HepG2 (cell line): ENCODE data around the gene GRHL3. TPM values are rescaled to one million over a fixed set of nuclear protein-coding genes. Genes with fewer than 3 reads are reported as not detected.
A peak's percentile ranks its signal among the peaks of the same experiment; 100 is the strongest.

ENCODE experiments used
- ATAC-seq: fragments of 200-7000 bp; cut with Tn5 transposase; 3 replicates; pipeline ENCODE4 v1.9.1; 2020; ENCODE audit warnings: mild to moderate bottlenecking, moderate library complexity
- BruUV-seq: library from RNA; stranded (reverse); fragments of 400-500 nt; replicated peaks from 2 replicates; lab custom pipeline; 2021; lab: Mats Ljungman, UMichigan
- CTCF ChIA-PET: fragments of 300-600 bp; formaldehyde crosslinking; extraction: SDS; loops from one replicate; lab custom pipeline; 2021; ENCODE audit warnings: low total read pairs, inconsistent platforms, low intra/inter-chr PET ratio; lab: Yijun Ruan, JAX
- POLR2A ChIA-PET: fragments of 350-600 bp; sonication (Branson Sonifier 250); formaldehyde crosslinking; loops from one replicate; lab custom pipeline; 2020; ENCODE audit warnings: antibody characterized with exemption, inconsistent platforms; lab: Yijun Ruan, JAX
- DNase-seq: peaks from one replicate; pipeline ENCODE4 v3.0.0-alpha.2; 2015; ENCODE audit warnings: low spot score
- FAIRE-seq: peaks from 3 replicates; lab custom pipeline; 2011; peaks lifted over from hg19 to GRCh38; lab: Jason Lieb, UNC
- H2AFZ ChIP-seq: one replicate; pipeline ENCODE4 v1.6.1; 2011; ENCODE audit warnings: low read length, inconsistent platforms
- H3K27ac ChIP-seq: fragments of 300-600 bp; 3 replicates; pipeline ENCODE4 v1.8.0; 2011; ENCODE audit warnings: mixed run types, mild to moderate bottlenecking, mixed read lengths, low read length, inconsistent platforms; ENCODE audit not compliant: insufficient read depth; ENCODE audit errors: extremely low read length
- H3K27me3 ChIP-seq, 2 experiments: fragments of 200-600 bp in 1 of 2; 2 replicates in 1 of 2; 3 replicates in 1 of 2; pipeline versions ENCODE4 v1.6.0 to v1.8.0; 2011; ENCODE audit warnings: low read length in 2 of 2, mild to moderate bottlenecking in 2 of 2, moderate library complexity in 2 of 2, inconsistent platforms in 1 of 2; ENCODE audit not compliant: insufficient read depth in 2 of 2, control insufficient read depth in 1 of 2
- H3K36me3 ChIP-seq, 2 experiments: fragments of 200-600 bp in 1 of 2; replicated peaks in 1 of 2; 2 replicates in 1 of 2; 3 replicates in 1 of 2; pipeline versions ENCODE4 v1.5.1 to v1.8.0; 2011; ENCODE audit warnings: low read length in 2 of 2, inconsistent platforms in 1 of 2; ENCODE audit not compliant: insufficient read depth in 2 of 2, control insufficient read depth in 1 of 2
- H3K4me1 ChIP-seq: 2 replicates; pipeline ENCODE4 v1.5.1; 2012; ENCODE audit warnings: low read length, inconsistent platforms; ENCODE audit not compliant: insufficient read depth
- H3K4me2 ChIP-seq: 2 replicates; pipeline ENCODE4 v1.6.0; 2011; ENCODE audit warnings: low read depth, low read length, inconsistent platforms
- H3K4me3 ChIP-seq, 3 experiments: fragments of 200-600 bp in 1 of 3; sonication (generic), shearing (Covaris generic) in 1 of 3; replicated peaks in 1 of 3; 2 replicates each; pipeline ENCODE4 v1.5.1; 2011 to 2016; ENCODE audit warnings: low read length in 3 of 3, inconsistent platforms in 2 of 3, low read depth in 2 of 3, mild to moderate bottlenecking in 2 of 3, control low read depth in 1 of 3, mixed read lengths in 1 of 3; ENCODE audit not compliant: insufficient read depth in 1 of 3
- H3K79me2 ChIP-seq: one replicate; pipeline ENCODE4 v1.6.1; 2011; ENCODE audit warnings: low read length, inconsistent platforms; ENCODE audit not compliant: insufficient read depth
- H3K9ac ChIP-seq: 2 replicates; pipeline ENCODE4 v1.6.0; 2011; ENCODE audit warnings: mild to moderate bottlenecking, low read depth, low read length, inconsistent platforms; ENCODE audit not compliant: insufficient read depth
- H3K9me3 ChIP-seq: 2 replicates; pipeline ENCODE4 v1.5.1; 2012; ENCODE audit warnings: mild to moderate bottlenecking, low read length
- H4K20me1 ChIP-seq: 2 replicates; pipeline ENCODE4 v1.6.0; 2011; ENCODE audit warnings: inconsistent platforms, mild to moderate bottlenecking, low read length, moderate library complexity; ENCODE audit not compliant: insufficient read depth
- CEBPG ChIP-seq: IDR thresholded peaks from 2 replicates; pipeline ENCODE4 v1.6.1; 2016
- CTCF ChIP-seq: sonication (generic); formaldehyde crosslinking; IDR thresholded peaks from 2 replicates; pipeline ENCODE4 v1.5.0; 2020; ENCODE audit warnings: mild to moderate bottlenecking, missing genetic modification reagents, moderate library complexity
- ELF3 ChIP-seq: IDR thresholded peaks from 2 replicates; pipeline ENCODE4 v1.6.1; 2016; ENCODE audit warnings: missing genetic modification reagents, missing compliant biosample characterization
- HHEX ChIP-seq: IDR thresholded peaks from 2 replicates; pipeline ENCODE4 v1.6.1; 2016; ENCODE audit warnings: control low read depth
- IRF2 ChIP-seq: IDR thresholded peaks from 2 replicates; pipeline ENCODE4 v1.6.1; 2018; ENCODE audit warnings: missing genetic modification reagents, missing compliant biosample characterization
- NAIF1 ChIP-seq: sonication (generic); formaldehyde crosslinking; IDR thresholded peaks from 2 replicates; pipeline ENCODE4 v1.5.0; 2020; ENCODE audit warnings: mild to moderate bottlenecking, missing genetic modification reagents, borderline replicate concordance
- NR0B2 ChIP-seq: sonication (generic); formaldehyde crosslinking; IDR thresholded peaks from 2 replicates; pipeline ENCODE4 v1.4.0; 2020; ENCODE audit warnings: mild to moderate bottlenecking, missing genetic modification reagents
- RAD21 ChIP-seq: fragments of 450-650 bp; formaldehyde crosslinking; IDR thresholded peaks from 2 replicates; pipeline ENCODE4 v1.5.0; 2020; ENCODE audit warnings: mild to moderate bottlenecking
- SMC3 ChIP-seq: IDR thresholded peaks from 2 replicates; pipeline ENCODE4 v1.6.1; 2011; ENCODE audit warnings: low read length, improper control_type of control experiment
- STAG1 ChIP-seq: sonication (generic); formaldehyde crosslinking; IDR thresholded peaks from 2 replicates; pipeline ENCODE4 v1.4.0; 2020; ENCODE audit warnings: missing genetic modification reagents
- XRCC5 ChIP-seq: fragments of 200-400 bp; formaldehyde crosslinking; optimal IDR thresholded peaks from 2 replicates; pipeline ENCODE3; 2017; ENCODE audit warnings: mild to moderate bottlenecking, low read length
- ZBTB33 ChIP-seq: sonication (generic); formaldehyde crosslinking; IDR thresholded peaks from 2 replicates; pipeline ENCODE4 v1.4.0; 2020; ENCODE audit warnings: missing genetic modification reagents
- ZNF747 ChIP-seq: sonication (generic); formaldehyde crosslinking; IDR thresholded peaks from 2 replicates; pipeline ENCODE4 v1.8.1; 2023; ENCODE audit warnings: missing genetic modification reagents, mild to moderate bottlenecking, borderline replicate concordance
- WGBS: methylation state at CpG from one replicate; pipeline ENCODE4 v1.1.6; 2017; ENCODE audit warnings: low lambda C conversion rate; 5-methylcytosine and 5-hydroxymethylcytosine counted together
- in situ Hi-C: cut with HindIII; loops from 2 replicates; pipeline ENCODE4 v1.10.0; 2017; ENCODE audit warnings: low pct_unique_long_range_greater_than_20kb; ENCODE audit not compliant: extremely low pct_ligation_motif_present
- intact Hi-C: fragments of 100-400 bp; cut with micrococcal nuclease; formaldehyde crosslinking; loops from one replicate; pipeline ENCODE4 v1.10.0; 2022; ENCODE audit not compliant: unreplicated experiment
- polyA plus RNA-seq, 8 experiments: library from polyadenylated mRNA; depleted of rRNA in 3 of 8; stranded (reverse) in 7 of 8; unstranded in 1 of 8; fragments of >200 nt; fragmentation: Illumina TruSeq in 4 of 8; extraction: Trizol in 4 of 8; gene quantifications; 2 replicates each; pipeline versions ENCODE4 v1.2.1 to v1.2.3, GENCODE V29; 2011 to 2016; ENCODE audit warnings: low read depth in 4 of 8, missing spikeins in 1 of 8, mixed read lengths in 1 of 8; ENCODE audit not compliant: insufficient read depth in 1 of 8
- total RNA-seq, 5 experiments: library from RNA; depleted of rRNA; stranded (reverse); fragments of >200 nt; fragmentation: Illumina TruSeq; extraction: Trizol; gene quantifications; 2 replicates each; pipeline ENCODE4 v1.2.3, GENCODE V29; 2016; ENCODE audit warnings: low read depth in 1 of 5
- TF ChIP-seq, protein P1 (sequence below): sonication (generic); formaldehyde crosslinking; IDR thresholded peaks from 2 replicates; pipeline ENCODE4 v1.8.1; 2022; ENCODE audit warnings: mild to moderate bottlenecking, missing genetic modification reagents
- TF ChIP-seq, protein P2 (sequence below): IDR thresholded peaks from 2 replicates; pipeline ENCODE4 v1.6.1; 2012; ENCODE audit warnings: low read length, improper control_type of control experiment

GRHL3 gene
- total and polyA plus RNA-seq, 2 of the 13 experiments (the other 11 are each of a cell fraction or from before 2014, with no cell fraction given): not detected

- H2AFZ ChIP-seq: no peak overlapping the region
- ChIA-PET POLR2A (no interaction called here), CTCF (interaction anchor here (1.5 to 5.2 kb wide), 4 partner anchors 192 to 321 kb away, joined by 5 to 151 read pairs (median 20); no protein-coding TSS in a partner anchor)
- H3K4me2 ChIP-seq: no peak overlapping the region
- H4K20me1 ChIP-seq: no peaks in the 10 kb centered on the region
- TF ChIP-seq ZBTB33 (0 out of 2 replicates have a peak, but pooled peaks have one; percentile 21), IRF2 (CRISPR knock-in tag) (peak; percentile 45; the same call in 1 of the 2 replicates), ZNF747 (CRISPR knock-in tag) (0 out of 2 replicates have a peak, but pooled peaks have one; percentile 21), XRCC5 (peak; percentile 38), ELF3 (CRISPR knock-in tag) (0 out of 2 replicates have a peak, but pooled peaks have one; percentile 23), NR0B2 (CRISPR knock-in tag) (no peak), CEBPG (no peak), HHEX (CRISPR knock-in tag) (no peak), SMC3 (peak; percentile 76), CTCF (CRISPR knock-in tag) (peak; percentile 90), NAIF1 (CRISPR knock-in tag) (no peak), STAG1 (CRISPR knock-in tag) (peak; percentile 94), RAD21 (CRISPR knock-in tag) (peak; percentile 65)
- TF ChIP-seq, protein P1, sequence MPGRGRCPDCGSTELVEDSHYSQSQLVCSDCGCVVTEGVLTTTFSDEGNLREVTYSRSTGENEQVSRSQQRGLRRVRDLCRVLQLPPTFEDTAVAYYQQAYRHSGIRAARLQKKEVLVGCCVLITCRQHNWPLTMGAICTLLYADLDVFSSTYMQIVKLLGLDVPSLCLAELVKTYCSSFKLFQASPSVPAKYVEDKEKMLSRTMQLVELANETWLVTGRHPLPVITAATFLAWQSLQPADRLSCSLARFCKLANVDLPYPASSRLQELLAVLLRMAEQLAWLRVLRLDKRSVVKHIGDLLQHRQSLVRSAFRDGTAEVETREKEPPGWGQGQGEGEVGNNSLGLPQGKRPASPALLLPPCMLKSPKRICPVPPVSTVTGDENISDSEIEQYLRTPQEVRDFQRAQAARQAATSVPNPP (CRISPR knock-in tag): no peak
- TF ChIP-seq, protein P2, sequence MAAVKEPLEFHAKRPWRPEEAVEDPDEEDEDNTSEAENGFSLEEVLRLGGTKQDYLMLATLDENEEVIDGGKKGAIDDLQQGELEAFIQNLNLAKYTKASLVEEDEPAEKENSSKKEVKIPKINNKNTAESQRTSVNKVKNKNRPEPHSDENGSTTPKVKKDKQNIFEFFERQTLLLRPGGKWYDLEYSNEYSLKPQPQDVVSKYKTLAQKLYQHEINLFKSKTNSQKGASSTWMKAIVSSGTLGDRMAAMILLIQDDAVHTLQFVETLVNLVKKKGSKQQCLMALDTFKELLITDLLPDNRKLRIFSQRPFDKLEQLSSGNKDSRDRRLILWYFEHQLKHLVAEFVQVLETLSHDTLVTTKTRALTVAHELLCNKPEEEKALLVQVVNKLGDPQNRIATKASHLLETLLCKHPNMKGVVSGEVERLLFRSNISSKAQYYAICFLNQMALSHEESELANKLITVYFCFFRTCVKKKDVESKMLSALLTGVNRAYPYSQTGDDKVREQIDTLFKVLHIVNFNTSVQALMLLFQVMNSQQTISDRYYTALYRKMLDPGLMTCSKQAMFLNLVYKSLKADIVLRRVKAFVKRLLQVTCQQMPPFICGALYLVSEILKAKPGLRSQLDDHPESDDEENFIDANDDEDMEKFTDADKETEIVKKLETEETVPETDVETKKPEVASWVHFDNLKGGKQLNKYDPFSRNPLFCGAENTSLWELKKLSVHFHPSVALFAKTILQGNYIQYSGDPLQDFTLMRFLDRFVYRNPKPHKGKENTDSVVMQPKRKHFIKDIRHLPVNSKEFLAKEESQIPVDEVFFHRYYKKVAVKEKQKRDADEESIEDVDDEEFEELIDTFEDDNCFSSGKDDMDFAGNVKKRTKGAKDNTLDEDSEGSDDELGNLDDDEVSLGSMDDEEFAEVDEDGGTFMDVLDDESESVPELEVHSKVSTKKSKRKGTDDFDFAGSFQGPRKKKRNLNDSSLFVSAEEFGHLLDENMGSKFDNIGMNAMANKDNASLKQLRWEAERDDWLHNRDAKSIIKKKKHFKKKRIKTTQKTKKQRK: no peak
- H3K4me3 ChIP-seq: no peak overlapping the region
- H3K27me3 ChIP-seq: no peaks in the 10 kb centered on the region
- intact Hi-C loops: loop anchor here (1.0 kb wide), 3 partner anchors 193 to 321 kb away; no protein-coding TSS in a partner anchor
- H3K4me1 ChIP-seq: peaks cover 23% of the 10 kb centered on the region
- WGBS: 64% methylated on average over 11 of the region's 11 CpGs
- DNase-seq: peak; percentile 47
- no TSS peak for BruUV-seq
- no peaks in the 10 kb centered on the region; a peak in 1 of 5 replicates for H3K36me3 ChIP-seq
- H3K27ac ChIP-seq: no peak overlapping the region
- ATAC-seq: peak; percentile 92
- no peak overlapping the region for H3K9ac ChIP-seq
- H3K79me2 ChIP-seq: no peaks in the 10 kb centered on the region
- in situ Hi-C loops: loop anchor here (5.0 to 10.0 kb wide), 2 partner anchors 190 to 317 kb away; no protein-coding TSS in a partner anchor
- FAIRE-seq: peak; percentile 56
- H3K9me3 ChIP-seq: no peaks in the 10 kb centered on the region
Measured at GRCh38 chr1:24391882-24392603, 72.9 kb downstream of the GRHL3 start.
